ENCODE measurements around the gene FKBP6.

The FKBP6 gene

GRCh38 chr7:73308665-73309214 is 19.2 kb upstream of the FKBP6 start, which contains the start of gene NSUN5:
Gene NSUN5 (minus strand): TSS chr7:73308826. CDS start chr7:73308790, 36 bp downstream.
- peak; percentile 79; the same call in 1 of the 2 replicates for TF ChIP-seq TAF1 (IDR thresholded peaks at IDR 0.05; ENCODE audit: borderline replicate concordance, insufficient read depth, low read length)
- TF ChIP-seq POLR2AphosphoS5 (IDR thresholded peaks at IDR 0.05; ENCODE audit: low read depth, low read length) = peak; percentile 74
- TF ChIP-seq FOXP2 (optimal IDR thresholded peaks at IDR 0.05; ENCODE audit: borderline replicate concordance, extremely low read depth, extremely low read length, insufficient read depth) = peak; percentile 38
- peak; percentile 77; the same call in 1 of the 2 replicates for TF ChIP-seq SIN3A (IDR thresholded peaks at IDR 0.05; ENCODE audit: borderline replicate concordance, insufficient read depth, low read length)
- TF ChIP-seq REST (IDR thresholded peaks at IDR 0.05; ENCODE audit: insufficient read depth in 1 of 2, low read depth in 2 of 2, low read length in 2 of 2) = no peak

GRCh38 chr7:73312831-73313520 is 15.0 kb upstream of the FKBP6 start:
- no peak for TF ChIP-seq FOXP2 (optimal IDR thresholded peaks at IDR 0.05; ENCODE audit: borderline replicate concordance, extremely low read depth, extremely low read length, insufficient read depth)

GRCh38 chr7:73313521-73313906 is 14.4 kb upstream of the FKBP6 start:
- TF ChIP-seq SIN3A (IDR thresholded peaks at IDR 0.05; ENCODE audit: borderline replicate concordance, insufficient read depth, low read length) = no peak

GRCh38 chr7:73314271-73314670 is 13.7 kb upstream of the FKBP6 start:
- no peak for TF ChIP-seq TAF1 (IDR thresholded peaks at IDR 0.05; ENCODE audit: borderline replicate concordance, insufficient read depth, low read length)
- TF ChIP-seq FOXP2 (optimal IDR thresholded peaks at IDR 0.05; ENCODE audit: borderline replicate concordance, extremely low read depth, extremely low read length, insufficient read depth) = no peak
- no peak for TF ChIP-seq REST (IDR thresholded peaks at IDR 0.05; ENCODE audit: insufficient read depth in 1 of 2, low read depth in 2 of 2, low read length in 2 of 2)
- no peak for TF ChIP-seq POLR2AphosphoS5 (IDR thresholded peaks at IDR 0.05; ENCODE audit: low read depth, low read length)
- no peak for TF ChIP-seq SIN3A (IDR thresholded peaks at IDR 0.05; ENCODE audit: borderline replicate concordance, insufficient read depth, low read length)

GRCh38 chr7:73316521-73316920 is 11.4 kb upstream of the FKBP6 start:
- TF ChIP-seq POLR2AphosphoS5 (IDR thresholded peaks at IDR 0.05; ENCODE audit: low read depth, low read length) = no peak
- TF ChIP-seq SIN3A (IDR thresholded peaks at IDR 0.05; ENCODE audit: borderline replicate concordance, insufficient read depth, low read length) = no peak

- no peak for TF ChIP-seq REST (IDR thresholded peaks at IDR 0.05; ENCODE audit: insufficient read depth in 1 of 2, low read depth in 2 of 2, low read length in 2 of 2)
- TF ChIP-seq SIN3A (IDR thresholded peaks at IDR 0.05; ENCODE audit: borderline replicate concordance, insufficient read depth, low read length) = no peak
- no peak for TF ChIP-seq FOXP2 (optimal IDR thresholded peaks at IDR 0.05; ENCODE audit: borderline replicate concordance, extremely low read depth, extremely low read length, insufficient read depth)
- TF ChIP-seq TAF1 (IDR thresholded peaks at IDR 0.05; ENCODE audit: borderline replicate concordance, insufficient read depth, low read length) = no peak
- TF ChIP-seq POLR2AphosphoS5 (IDR thresholded peaks at IDR 0.05; ENCODE audit: low read depth, low read length) = no peak
Observed at GRCh38 chr7:73328696-73329095, 735 bp downstream of the FKBP6 start.
